Medulla oblongata (tissue), 1 donor: Measurements from ENCODE around the gene LMBRD2.
"Not testable (repeated sequence)": the region's sequence is repeated elsewhere in the genome, so short reads cannot be mapped to it uniquely, and the experiment has no call there.

Source experiments
- DNase-seq: peaks from one replicate; pipeline ENCODE4 v3.0.0-alpha.2; 2015; ENCODE audit errors: extremely low spot score

LMBRD2 gene

GRCh38 chr5:36161361-36161760 is 9.7 kb upstream of the LMBRD2 start:
- no peak for DNase-seq

- no peak for DNase-seq
Measured at GRCh38 chr5:36160617-36161016, 8.9 kb upstream of the LMBRD2 start.

GRCh38 chr5:36158144-36158543 is 6.5 kb upstream of the LMBRD2 start:
- no peak for DNase-seq

- no peak for DNase-seq
Measured at GRCh38 chr5:36156619-36157018, 4.9 kb upstream of the LMBRD2 start.

GRCh38 chr5:36156121-36156601 is 4.5 kb upstream of the LMBRD2 start:
- DNase-seq, result no peak

- DNase-seq, result no peak
Measured at GRCh38 chr5:36155291-36155690, 3.6 kb upstream of the LMBRD2 start.

- no peak for DNase-seq
Measured at GRCh38 chr5:36153726-36154125, 2.0 kb upstream of the LMBRD2 start.

- DNase-seq, result no peak
Measured at GRCh38 chr5:36153298-36153677, 1.6 kb upstream of the LMBRD2 start.

- no peak for DNase-seq
Measured at GRCh38 chr5:36152324-36153297, 924 bp upstream of the LMBRD2 start.

- DNase-seq, result peak; percentile 18
Measured at GRCh38 chr5:36150676-36151433, 832 bp downstream of the LMBRD2 start.

GRCh38 chr5:36147681-36148080 is 4.0 kb downstream of the LMBRD2 start:
- no peak for DNase-seq

- DNase-seq, result no peak
Measured at GRCh38 chr5:36146390-36146789, 5.3 kb downstream of the LMBRD2 start.

- no peak for DNase-seq
Measured at GRCh38 chr5:36145311-36145710, 6.4 kb downstream of the LMBRD2 start.

GRCh38 chr5:36138900-36139683 is 12.6 kb downstream of the LMBRD2 start:
- no peak for DNase-seq

GRCh38 chr5:36136581-36136980 is 15.1 kb downstream of the LMBRD2 start:
- no peak for DNase-seq

- no peak for DNase-seq
Measured at GRCh38 chr5:36135988-36136387, 15.7 kb downstream of the LMBRD2 start.

- DNase-seq, result not testable (repeated sequence)
Measured at GRCh38 chr5:36133009-36133408, 18.7 kb downstream of the LMBRD2 start.

GRCh38 chr5:36129666-36130065 is 22.0 kb downstream of the LMBRD2 start:
- DNase-seq, result not testable (repeated sequence)

GRCh38 chr5:36128795-36129194 is 22.9 kb downstream of the LMBRD2 start:
- no peak for DNase-seq

GRCh38 chr5:36125868-36126267 is 25.8 kb downstream of the LMBRD2 start:
- DNase-seq, result no peak

- no peak for DNase-seq
Measured at GRCh38 chr5:36111238-36111637, 40.4 kb downstream of the LMBRD2 start.
